GM19240 (cell line): ENCODE measurements around the gene LTO1.

ENCODE experiments used
- DNase-seq: peaks from one replicate; pipeline ENCODE4 v3.0.0; 2011; ENCODE audit warnings: low spot score; ENCODE audit not compliant: insufficient read length

LTO1 gene

DNA sequence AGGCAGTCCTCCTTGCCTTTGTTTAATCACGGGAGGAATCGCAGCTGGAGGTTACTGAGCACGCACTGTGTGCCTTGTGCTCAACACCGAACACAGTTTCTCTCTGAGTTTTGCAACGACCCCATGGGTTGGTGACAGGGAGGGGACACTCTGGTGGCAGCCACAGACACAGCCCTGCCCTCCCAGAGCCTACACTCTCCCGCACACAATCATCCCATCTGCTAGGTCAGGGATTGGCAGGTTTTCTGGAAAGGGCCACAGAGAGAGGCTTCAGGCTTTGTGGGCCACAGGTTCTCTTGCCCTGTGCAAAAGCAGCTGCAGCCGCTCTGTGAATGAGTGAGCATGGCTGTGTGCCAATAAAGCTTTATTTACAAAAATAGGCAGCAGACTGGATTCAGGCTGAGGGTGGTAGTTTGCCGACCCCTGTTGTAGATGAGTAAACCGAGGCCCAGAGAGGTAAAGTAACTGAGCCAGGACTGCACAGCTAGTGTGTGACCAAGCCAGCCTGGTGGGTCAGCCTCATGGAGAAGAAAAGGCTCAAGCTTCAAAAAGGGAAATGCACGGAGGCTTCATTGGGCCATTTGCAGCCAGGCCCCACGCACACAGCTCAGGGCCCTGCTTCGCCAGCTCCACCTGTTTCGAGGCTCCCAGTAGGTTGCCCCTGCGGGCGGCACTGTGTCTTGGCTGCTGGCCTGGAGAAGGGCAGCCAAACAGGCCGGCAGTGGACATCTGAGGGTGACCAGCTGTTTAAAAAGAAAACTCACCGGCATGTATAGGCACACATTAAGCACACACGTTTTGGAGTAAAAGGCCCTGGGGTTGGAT is 16.3 kb downstream of the LTO1 start:
- no peak for DNase-seq

DNA sequence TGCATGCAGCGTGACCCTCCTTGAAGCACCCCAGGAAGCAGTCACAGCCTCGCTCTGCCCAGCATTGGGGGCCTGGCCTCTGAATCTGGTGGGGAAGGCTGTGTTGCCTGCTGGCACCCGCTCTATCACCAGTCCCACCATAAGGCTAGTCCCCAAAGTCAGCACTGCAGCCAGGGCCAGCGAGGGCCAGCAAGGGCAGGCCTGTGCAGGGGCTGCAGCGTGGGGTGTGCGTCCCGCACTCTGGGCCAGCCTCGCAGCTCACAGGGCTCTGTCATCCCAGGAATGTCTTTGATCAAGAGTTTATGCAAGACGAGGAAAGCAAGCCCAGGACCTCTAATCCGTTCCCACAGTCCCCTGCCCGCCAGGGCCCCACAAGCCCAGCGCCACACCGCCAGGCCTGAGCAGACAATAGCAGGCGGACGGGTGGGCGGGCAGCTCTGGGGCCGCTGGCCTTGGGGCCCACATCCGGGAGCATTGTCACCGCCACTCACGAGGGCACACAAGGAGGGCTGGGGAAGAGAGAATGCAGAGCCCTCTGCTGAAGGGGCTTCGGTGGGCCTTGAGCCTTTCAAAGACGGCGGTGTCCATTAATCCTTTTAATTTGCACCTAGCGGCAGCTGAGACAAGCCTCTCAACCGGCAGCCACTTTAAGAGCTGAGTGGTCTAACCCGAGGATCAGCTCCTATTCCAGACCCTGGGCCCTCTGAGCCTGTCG is 17.1 kb downstream of the LTO1 start:
- no peak for DNase-seq

DNA sequence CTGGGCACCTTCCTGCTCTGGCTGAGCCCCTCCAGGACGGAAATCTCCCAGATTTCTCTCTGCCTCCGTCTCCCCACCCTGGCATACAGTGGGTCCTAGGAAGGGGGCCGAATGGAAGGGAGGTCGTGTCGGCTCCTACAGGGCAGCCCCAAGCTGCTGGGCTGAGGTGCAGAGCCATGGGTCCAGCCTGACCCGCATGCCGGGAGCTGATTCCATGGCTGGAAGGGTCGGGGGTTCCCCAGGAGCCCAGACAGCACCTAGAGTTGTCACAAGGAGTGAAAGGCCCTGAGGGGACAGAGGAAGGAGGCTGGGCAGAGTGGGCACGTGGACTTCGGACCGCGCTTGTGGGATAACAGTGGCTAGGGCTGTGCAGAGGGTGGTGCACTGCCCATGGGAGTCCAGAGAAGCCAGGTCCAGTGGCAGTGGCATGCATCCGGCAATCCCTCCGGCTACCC is 17.7 kb downstream of the LTO1 start:
- DNase-seq = no peak

GRCh38 chr11:69656536-69657455 is 18.4 kb downstream of the LTO1 start:
- no peak for DNase-seq

GRCh38 chr11:69655479-69656428 is 19.4 kb downstream of the LTO1 start:
- DNase-seq = no peak

- no peak for DNase-seq
These were observed 20.3 kb downstream of the LTO1 start for GRCh38 chr11:69654660-69655478.

- no peak for DNase-seq
These were observed 21.0 kb downstream of the LTO1 start for GRCh38 chr11:69654001-69654659.

GRCh38 chr11:69653406-69653960 is 21.7 kb downstream of the LTO1 start:
- DNase-seq = no peak

DNA sequence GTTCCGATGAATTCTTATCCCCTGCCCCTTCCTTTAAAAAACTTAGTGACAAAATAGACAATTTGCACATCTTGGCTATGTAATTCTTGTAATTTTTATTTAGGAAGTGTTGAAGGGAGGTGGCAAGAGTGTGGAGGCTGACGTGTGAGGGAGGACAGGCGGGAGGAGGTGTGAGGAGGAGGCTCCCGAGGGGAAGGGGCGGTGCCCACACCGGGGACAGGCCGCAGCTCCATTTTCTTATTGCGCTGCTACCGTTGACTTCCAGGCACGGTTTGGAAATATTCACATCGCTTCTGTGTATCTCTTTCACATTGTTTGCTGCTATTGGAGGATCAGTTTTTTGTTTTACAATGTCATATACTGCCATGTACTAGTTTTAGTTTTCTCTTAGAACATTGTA is 22.2 kb downstream of the LTO1 start:
- no peak for DNase-seq

DNA sequence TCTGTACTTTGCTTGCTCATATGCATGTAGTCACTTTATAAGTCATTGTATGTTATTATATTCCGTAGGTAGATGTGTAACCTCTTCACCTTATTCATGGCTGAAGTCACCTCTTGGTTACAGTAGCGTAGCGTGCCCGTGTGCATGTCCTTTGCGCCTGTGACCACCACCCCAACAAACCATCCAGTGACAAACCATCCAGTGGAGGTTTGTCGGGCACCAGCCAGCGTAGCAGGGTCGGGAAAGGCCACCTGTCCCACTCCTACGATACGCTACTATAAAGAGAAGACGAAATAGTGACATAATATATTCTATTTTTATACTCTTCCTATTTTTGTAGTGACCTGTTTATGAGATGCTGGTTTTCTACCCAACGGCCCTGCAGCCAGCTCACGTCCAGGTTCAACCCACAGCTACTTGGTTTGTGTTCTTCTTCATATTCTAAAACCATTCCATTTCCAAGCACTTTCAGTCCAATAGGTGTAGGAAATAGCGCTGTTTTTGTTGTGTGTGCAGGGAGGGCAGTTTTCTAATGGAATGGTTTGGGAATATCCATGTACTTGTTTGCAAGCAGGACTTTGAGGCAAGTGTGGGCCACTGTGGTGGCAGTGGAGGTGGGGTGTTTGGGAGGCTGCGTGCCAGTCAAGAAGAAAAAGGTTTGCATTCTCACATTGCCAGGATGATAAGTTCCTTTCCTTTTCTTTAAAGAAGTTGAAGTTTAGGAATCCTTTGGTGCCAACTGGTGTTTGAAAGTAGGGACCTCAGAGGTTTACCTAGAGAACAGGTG is 23.1 kb downstream of the LTO1 start:
- no peak for DNase-seq

DNA sequence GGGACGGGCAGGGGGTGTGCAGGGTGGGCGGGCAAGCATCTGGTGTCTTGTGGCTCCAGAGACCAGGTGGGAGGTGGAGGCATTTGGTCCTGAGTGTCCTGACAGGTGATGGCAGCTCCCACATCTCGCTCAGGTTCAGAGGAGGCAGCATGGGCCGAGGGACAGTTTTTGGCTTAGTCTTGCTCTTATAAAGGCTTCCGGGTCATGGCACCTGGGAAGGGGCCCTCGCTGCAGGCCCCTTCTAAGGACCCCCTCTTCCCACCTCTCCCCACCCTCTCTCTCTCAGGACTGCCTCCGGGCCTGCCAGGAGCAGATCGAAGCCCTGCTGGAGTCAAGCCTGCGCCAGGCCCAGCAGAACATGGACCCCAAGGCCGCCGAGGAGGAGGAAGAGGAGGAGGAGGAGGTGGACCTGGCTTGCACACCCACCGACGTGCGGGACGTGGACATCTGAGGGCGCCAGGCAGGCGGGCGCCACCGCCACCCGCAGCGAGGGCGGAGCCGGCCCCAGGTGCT is 24.3 kb downstream of the LTO1 start:
- no peak for DNase-seq

GRCh38 chr11:69650081-69650831 is 24.9 kb downstream of the LTO1 start:
- DNase-seq = no peak

- DNase-seq = no peak
These were observed 25.6 kb downstream of the LTO1 start for GRCh38 chr11:69649576-69649900.

DNA sequence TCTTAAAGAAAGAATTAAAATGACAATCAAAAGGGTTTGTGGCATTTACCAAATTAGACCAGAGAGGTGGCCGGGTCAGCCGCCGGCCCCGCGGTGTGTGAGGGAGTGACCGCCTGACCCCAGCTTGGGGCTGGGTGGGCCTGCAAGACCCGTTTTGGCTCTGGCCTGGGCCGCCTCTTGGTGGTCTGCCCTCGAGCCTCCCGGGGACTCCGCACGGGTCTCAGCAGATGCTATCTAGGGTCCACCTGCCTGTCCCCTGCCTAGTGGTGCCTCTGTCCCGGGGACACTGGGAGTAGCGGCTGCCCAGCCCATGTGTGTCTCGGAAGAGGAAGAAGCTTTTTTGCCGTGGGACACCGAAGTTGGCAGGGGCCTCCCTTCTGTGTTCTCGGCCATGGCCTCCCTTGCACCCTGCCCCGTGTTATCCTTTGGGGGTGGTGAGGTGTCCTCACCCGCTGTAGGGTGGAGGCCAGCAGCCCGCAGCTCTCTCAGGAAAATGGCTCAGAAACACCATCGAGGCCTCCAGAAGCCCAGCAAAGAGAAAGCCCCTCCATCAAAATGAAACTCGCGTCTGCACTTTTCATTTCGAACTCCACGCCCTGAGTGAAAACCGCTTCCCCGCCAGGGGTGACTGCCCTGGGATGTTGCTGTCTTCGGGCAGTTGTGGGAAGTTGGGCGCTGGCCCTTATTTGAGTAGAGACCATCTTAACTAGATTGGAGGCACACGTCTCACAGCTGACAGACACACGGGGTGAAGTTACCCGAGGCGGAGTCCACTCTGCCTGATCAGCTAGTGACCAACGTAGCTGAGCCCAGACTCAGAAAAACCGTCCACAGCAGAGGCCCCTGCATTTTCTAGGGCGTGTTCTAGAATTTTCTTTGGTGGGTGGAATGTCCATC is 26.2 kb downstream of the LTO1 start:
- DNase-seq = no peak

- no peak for DNase-seq
These were observed 27.2 kb downstream of the LTO1 start for GRCh38 chr11:69647761-69648497.

GRCh38 chr11:69647390-69647748 is 27.8 kb downstream of the LTO1 start:
- no peak for DNase-seq
